ENCODE measurements around the gene DAZL.

DNA sequence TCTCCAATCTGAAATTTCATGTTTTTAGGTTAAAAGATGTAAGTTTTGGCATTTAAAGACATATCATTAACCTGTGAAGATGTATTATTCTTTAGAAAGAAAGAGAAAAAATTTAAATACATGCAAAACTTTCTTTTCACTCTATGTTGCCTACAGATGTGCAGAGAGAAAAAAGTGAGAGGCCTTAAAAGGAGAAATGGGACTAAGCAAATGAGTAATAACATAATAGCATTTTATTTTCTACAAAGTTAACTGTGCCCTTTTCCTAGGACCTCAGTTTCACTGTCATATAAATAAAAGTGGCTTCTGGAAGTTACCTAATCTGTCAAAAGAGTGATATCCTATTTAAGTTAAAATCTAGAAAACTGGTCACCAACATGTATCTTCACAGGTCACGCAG is 16.1 kb downstream of the DAZL start:
- TF ChIP-seq, protein P1, sequence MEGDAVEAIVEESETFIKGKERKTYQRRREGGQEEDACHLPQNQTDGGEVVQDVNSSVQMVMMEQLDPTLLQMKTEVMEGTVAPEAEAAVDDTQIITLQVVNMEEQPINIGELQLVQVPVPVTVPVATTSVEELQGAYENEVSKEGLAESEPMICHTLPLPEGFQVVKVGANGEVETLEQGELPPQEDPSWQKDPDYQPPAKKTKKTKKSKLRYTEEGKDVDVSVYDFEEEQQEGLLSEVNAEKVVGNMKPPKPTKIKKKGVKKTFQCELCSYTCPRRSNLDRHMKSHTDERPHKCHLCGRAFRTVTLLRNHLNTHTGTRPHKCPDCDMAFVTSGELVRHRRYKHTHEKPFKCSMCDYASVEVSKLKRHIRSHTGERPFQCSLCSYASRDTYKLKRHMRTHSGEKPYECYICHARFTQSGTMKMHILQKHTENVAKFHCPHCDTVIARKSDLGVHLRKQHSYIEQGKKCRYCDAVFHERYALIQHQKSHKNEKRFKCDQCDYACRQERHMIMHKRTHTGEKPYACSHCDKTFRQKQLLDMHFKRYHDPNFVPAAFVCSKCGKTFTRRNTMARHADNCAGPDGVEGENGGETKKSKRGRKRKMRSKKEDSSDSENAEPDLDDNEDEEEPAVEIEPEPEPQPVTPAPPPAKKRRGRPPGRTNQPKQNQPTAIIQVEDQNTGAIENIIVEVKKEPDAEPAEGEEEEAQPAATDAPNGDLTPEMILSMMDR (IDR thresholded peaks at IDR 0.05; ENCODE audit: low read length) = no peak
- TF ChIP-seq EZH2phosphoT487 (IDR thresholded peaks at IDR 0.05; ENCODE audit: low read length) = no peak
